HG02981 (cell line): Measurements from ENCODE around the gene SLC5A3.

Source experiments
- ATAC-seq: cut with Tn5 transposase; IDR thresholded peaks from one replicate; pipeline ENCODE4 v1.9.1; 2021; ENCODE audit warnings: mild to moderate bottlenecking, moderate library complexity; ENCODE audit not compliant: unreplicated experiment

The SLC5A3 gene

DNA sequence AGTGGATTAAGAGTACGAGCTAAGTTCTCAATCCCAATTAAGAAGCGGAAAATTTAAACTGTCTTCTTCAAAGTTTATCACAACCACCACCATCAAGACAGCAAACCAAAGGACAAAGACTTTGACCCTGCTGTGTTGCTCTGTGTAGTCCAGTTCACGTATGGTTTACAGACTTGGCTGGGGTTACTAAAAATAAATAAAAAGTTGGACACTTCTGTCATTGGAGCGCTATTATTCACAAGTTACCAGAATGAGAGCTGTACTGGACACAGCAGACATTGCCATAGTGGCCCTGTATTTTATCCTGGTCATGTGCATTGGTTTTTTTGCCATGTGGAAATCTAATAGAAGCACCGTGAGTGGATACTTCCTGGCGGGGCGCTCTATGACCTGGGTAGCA, 21.6 kb downstream of the SLC5A3 start:
- ATAC-seq, result no peak

DNA sequence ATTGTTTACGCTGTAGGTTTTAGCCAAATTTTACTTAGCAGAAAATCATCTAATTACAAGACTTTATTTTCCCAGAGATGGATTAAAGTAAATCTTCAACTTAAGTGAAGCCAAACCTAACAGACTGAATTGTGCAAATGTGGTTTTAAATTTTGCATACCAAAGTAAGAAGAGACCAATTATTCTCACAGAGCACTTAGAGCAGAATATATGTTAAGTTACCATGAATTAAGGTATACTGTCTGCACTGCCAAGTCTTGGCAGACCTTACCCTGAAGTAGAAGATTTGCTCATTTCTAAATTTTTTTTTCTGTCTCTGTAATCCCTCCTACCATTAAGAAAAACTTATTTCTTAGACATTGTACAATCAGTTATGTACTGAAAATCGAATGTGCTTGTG, 24.1 kb downstream of the SLC5A3 start:
- no peak for ATAC-seq

DNA sequence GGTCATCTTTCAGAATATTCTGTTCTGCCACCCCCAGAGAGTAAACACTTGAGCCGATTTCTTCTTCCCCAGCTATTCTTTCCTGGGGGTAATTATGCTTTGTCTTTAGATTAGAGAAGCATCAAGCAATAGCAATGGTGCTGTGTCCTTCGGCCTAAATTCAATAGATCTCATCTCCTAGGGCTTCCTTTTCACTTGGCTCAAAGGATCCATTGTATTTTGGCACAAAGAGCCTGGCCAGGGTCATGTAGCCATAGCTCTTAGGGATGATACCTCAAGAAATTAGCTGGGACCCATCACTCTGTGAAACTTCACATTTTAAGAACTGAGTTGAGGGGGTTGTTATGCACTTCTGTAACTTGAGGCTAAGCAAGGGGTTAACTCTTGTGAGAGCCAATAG, 27.0 kb downstream of the SLC5A3 start:
- no peak for ATAC-seq

DNA sequence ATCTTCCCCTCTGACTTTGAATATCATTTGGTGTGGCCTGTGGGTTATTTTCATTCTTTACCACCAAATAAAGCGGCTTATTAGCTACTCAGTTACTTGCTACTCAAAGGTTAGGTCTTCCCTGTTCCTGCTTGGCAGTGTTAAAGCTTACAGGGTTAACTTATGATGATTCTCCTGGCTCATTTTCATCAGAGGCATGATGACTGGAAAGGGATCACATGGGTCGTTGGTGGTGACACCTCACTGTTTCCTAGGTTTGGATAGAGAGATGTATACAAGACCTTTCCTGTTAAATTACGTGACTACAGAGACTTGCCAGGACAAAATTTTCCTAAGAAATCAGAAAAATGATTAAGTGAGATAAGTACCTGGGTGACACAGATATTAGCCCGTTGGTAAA, 27.4 kb downstream of the SLC5A3 start:
- no peak for ATAC-seq

DNA sequence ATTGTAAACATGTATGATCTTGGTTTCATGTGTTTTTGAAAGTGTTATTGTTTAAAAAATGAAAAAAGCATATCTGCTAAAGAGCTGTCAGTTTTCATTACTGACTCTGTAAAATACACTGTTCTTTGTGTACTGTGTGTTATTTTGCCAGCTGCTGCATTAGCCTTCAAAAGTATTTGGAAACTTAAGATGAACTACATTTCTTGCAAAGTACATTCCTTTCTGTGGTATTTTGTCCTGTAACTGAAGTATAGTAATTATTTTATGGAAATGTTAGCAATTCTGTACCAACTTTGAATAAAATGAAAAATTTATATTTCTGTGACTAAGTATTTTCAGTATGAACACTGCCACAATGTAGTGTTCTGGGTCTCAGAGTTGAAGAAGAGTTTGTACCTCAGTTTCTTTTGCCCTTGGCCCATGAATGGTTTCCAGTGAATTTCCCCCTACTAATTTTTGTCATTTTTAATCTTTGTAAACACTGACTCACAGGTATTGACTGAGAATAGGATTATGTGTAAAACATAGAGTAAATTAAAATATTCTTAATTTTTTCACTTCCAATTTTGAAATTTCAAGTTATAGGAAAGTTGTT, 32.7 kb downstream of the SLC5A3 start:
- ATAC-seq, result no peak

DNA sequence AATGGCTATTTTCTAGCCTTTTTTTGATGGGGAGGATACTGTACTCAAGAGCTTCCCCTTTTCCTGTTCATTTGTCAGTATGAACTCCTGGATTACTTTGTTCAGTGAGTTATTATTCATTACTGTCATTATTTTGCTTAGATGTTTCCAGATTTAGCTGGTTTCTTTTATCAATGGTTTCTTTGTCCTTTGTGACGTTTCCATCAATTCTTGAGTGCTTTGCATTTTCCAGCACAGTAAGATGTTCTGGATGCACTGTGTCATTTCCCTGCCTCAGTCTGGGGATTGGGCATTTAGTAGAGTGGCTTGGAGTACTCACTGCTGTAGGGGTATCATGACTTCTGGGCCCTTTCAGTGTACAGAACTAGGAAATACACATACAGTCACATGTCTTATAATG, 34.2 kb downstream of the SLC5A3 start:
- no peak for ATAC-seq

GRCh38 chr21:34109075-34109474, 35.7 kb downstream of the SLC5A3 start:
- no peak for ATAC-seq

- ATAC-seq, result no peak
These were observed 37.3 kb downstream of the SLC5A3 start for GRCh38 chr21:34110594-34111202.

GRCh38 chr21:34112316-34113033, 39.1 kb downstream of the SLC5A3 start:
- no peak for ATAC-seq

- no peak for ATAC-seq
These were observed 40.5 kb downstream of the SLC5A3 start for GRCh38 chr21:34113842-34114241.

DNA sequence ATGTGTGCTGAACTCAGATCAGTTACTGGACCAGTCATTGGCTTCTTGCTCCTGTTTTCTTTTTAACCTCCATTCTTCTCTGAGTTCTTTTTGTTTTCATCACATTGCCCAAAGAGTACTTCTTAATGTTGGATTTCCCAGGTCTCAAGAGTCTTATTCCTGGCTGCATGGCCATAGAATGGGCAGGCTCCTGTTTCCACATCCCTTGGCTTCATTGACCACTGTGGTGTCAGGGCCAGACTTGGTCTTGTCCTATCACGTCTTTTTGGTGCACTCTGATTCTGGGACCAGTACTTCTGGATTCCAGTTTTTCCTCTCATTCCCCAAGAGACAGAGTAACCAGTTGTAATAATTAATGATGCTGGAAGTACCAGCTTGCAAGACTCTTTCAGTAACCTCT, 41.8 kb downstream of the SLC5A3 start:
- ATAC-seq, result no peak

DNA sequence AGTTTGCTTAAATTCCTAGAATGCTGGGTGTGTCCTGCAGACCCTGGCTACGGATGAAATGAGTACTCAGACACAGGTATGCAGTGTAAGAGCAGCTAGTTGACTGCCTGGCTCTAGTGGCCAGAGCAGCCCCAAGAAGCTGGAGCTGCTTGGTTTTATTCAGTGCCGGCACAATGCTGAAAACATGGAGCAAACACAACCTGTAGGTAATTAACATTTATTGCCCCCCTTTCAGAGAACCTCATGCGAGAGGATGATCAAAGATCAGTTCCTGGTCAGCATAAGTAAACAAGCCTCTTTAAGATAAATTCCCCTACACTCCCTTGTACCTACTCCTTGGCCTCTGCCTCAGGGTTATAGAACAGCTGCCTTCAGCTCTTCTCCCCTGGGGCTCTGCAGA, 43.2 kb downstream of the SLC5A3 start:
- no peak for ATAC-seq

- ATAC-seq, result no peak
These were observed 47.5 kb downstream of the SLC5A3 start for GRCh38 chr21:34120867-34121266.

- ATAC-seq, result no peak
These were observed 48.7 kb downstream of the SLC5A3 start for GRCh38 chr21:34122047-34122446.
